Measurements from ENCODE around the gene FDX2. TPM values are rescaled to one million over a fixed set of nuclear protein-coding genes. Genes with fewer than 3 reads are reported as not detected.

FDX2 gene
- polyA plus RNA-seq, 6 donors from 2014 or later: 12.9 to 36.6 (median 15.5) TPM

DNA sequence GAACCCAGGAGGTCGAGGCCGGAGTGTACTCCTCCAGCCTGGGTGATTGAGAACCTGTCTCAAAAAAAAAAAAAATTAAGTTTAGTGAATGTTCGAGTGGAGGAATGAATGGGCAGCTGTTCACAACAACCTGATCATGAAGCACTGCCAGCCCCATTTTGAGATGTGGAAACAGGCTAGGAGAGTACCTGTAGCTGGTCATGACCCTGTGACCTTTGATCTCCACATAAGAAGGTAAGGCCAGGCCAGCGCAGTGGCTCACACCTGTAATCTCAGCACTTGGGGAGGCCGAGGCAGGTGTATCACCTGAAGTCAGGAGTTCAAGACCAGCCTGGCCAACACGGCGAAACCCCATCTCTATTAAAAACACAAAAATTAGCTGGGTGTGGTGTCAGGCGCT is 9.9 kb upstream of the FDX2 start:
- Mint-ChIP-seq H3K4me3 (no peak overlapping the region), H3K27me3 (no peaks in the 10 kb centered on the region), H3K9me3 (no peaks in the 10 kb centered on the region), H3K27ac (peak overlapping the region in 1 of 6 donors; percentile 86), H3K4me1 (peaks cover 5 to 21% (median 11%) of the 10 kb centered on the region in 3 donors), H3K36me3 (peaks cover 0 to 9% of the 10 kb centered on the region in 2 donors)
- no peak for ATAC-seq (ENCODE audit: low read depth in 2 of 2)
- DNase-seq: no peak

DNA sequence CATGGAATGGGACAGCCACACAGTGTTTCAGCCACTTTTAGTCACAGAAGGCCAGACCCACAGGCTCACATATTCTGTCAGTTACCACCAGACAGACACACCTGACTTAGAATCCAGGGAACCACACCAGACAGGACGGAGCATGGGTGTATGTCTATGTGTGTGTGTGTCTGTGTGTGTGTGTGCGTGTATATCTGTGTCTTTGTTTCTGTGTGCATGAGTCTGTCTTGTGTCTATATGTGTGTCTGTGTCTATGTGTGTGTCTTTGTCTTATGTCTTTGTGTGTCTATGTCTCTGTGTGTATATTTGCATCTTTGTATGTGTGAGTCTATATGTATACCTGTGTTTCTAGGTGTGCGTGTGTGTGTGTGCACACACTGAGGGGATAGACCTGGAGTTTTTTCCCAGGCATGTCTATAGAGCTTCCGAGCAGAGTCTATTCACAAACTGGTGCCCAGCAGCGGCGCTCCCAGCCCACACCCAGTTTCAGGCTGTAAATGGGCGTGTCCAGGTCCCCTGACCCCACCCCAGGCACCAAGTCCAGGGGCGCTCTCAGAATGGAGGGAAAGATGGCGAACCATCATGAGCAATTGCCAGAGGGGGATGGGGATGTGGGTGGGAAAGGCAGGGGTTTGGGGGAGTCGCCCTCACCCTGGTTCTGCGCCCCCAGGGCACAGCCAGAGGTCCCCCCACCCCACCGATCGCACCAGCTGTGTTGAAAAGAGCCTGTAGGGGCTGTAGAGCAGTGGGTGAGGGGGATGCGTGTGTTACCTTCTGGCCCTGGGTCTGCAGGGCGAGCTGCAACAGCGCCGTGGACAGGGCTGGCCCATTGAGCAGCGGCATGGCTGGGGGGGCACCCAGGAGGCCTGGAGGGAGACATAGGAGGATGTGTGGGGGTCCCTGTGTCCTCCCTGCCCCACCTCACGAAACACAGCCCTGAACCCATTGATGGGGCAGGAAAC is 6.3 kb upstream of the FDX2 start:
- no peak for DNase-seq
- no peak for ATAC-seq (ENCODE audit: low read depth in 2 of 2)
- Mint-ChIP-seq H3K4me3 (peak overlapping the region in 1 of 8 donors; percentile 9), H3K27ac (peak overlapping the region in 3 of 6 donors; percentile 17 to 89 (median 59)), H3K27me3 (no peaks in the 10 kb centered on the region), H3K4me1 (peaks cover 0 to 9% (median 9%) of the 10 kb centered on the region in 3 donors), H3K36me3 (peaks cover 4 to 17% of the 10 kb centered on the region in 2 donors), H3K9me3 (no peaks in the 10 kb centered on the region)

- peaks cover 4 to 17% of the 10 kb centered on the region in 2 donors for H3K36me3 Mint-ChIP-seq
- no peak overlapping the region for H3K27ac Mint-ChIP-seq
- no peak for ATAC-seq (ENCODE audit: low read depth in 2 of 2)
- no peak for DNase-seq
- no peaks in the 10 kb centered on the region for H3K9me3 Mint-ChIP-seq
- H3K4me1 Mint-ChIP-seq: peaks cover 5 to 13% (median 9%) of the 10 kb centered on the region in 3 donors
- H3K27me3 Mint-ChIP-seq: no peaks in the 10 kb centered on the region
- H3K4me3 Mint-ChIP-seq: peak overlapping the region in 1 of 8 donors; percentile 9
These were observed 5.6 kb upstream of the FDX2 start for GRCh38 chr19:10321417-10321797.

- no peak for DNase-seq
- ATAC-seq (ENCODE audit: low read depth in 2 of 2): no peak
- Mint-ChIP-seq H3K4me1 (peaks cover 11 to 19% (median 12%) of the 10 kb centered on the region in 3 donors), H3K9me3 (no peaks in the 10 kb centered on the region), H3K36me3 (peaks cover 4 to 17% of the 10 kb centered on the region in 2 donors), H3K4me3 (no peak overlapping the region), H3K27ac (no peak overlapping the region), H3K27me3 (no peaks in the 10 kb centered on the region)
These were observed 5.0 kb upstream of the FDX2 start for GRCh38 chr19:10320602-10321416.

DNA sequence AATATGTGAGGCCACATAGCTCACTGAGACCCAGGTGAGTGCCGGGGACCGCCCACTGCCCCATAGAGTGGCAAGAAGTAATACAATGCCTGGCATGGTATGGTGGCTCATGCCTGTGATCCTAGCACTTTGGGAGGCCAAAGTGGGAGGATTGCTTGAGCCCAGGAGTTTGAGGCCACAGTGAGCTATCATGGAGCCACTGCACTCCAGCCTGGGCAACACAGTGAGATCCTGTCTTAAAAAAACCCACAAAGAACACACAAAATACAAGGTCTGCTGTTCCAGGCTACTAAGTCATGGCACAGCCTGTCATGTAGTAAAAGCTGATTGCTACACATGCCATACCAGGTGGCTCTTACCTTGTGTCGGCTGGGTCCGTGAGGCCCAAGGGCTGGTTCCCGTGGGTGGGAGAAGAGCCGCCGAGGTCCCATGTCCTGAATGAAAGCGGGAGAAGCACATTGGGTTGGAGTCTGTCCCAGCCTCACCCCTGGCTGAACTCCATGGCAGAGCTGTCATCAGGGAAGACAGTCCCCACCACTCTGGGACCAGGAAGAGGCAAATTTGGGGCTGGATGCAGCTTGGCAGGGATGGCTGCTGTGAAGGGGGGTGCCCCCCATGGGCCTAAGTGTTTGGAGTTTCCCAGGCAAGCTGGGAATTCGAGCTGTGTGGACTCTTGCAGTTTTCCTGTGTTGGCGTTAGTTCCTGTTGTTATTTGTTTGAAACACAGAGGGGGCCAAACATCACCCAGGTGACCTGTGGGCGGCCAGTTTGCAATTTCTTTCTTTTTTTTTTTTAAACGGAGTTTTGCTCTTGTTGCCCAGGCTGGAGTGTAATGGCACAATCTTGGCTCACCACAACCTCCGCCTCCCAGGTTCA is 3.2 kb upstream of the FDX2 start:
- no peak for DNase-seq
- no peak for ATAC-seq (ENCODE audit: low read depth in 2 of 2)
- Mint-ChIP-seq H3K4me3 (no peak overlapping the region), H3K27ac (peak overlapping the region in 2 of 6 donors; percentile 34 to 39), H3K27me3 (no peaks in the 10 kb centered on the region), H3K4me1 (peaks cover 22 to 34% (median 24%) of the 10 kb centered on the region in 3 donors), H3K36me3 (peaks cover 4 to 17% of the 10 kb centered on the region in 2 donors), H3K9me3 (no peaks in the 10 kb centered on the region)

- Mint-ChIP-seq H3K4me3 (peak overlapping the region in 2 of 8 donors; percentile 12 to 47), H3K27ac (no peak overlapping the region), H3K36me3 (peaks cover 4 to 17% of the 10 kb centered on the region in 2 donors), H3K4me1 (peaks cover 22 to 27% (median 24%) of the 10 kb centered on the region in 3 donors), H3K9me3 (no peaks in the 10 kb centered on the region), H3K27me3 (no peaks in the 10 kb centered on the region)
- ATAC-seq (ENCODE audit: low read depth in 2 of 2) (no peak), DNase-seq (no peak)
These were observed 2.1 kb upstream of the FDX2 start for GRCh38 chr19:10317857-10318462.

GRCh38 chr19:10317045-10317856 is 1.4 kb upstream of the FDX2 start:
- Mint-ChIP-seq H3K4me1 (peaks cover 22 to 25% (median 24%) of the 10 kb centered on the region in 3 donors), H3K27me3 (no peaks in the 10 kb centered on the region), H3K27ac (peak overlapping the region in 2 of 6 donors; percentile 29 to 84), H3K4me3 (peak overlapping the region in 4 of 8 donors; percentile 6 to 93 (median 70)), H3K9me3 (no peaks in the 10 kb centered on the region), H3K36me3 (peaks cover 4 to 16% of the 10 kb centered on the region in 2 donors)
- ATAC-seq (ENCODE audit: low read depth in 2 of 2): no peak
- DNase-seq: no peak

DNA sequence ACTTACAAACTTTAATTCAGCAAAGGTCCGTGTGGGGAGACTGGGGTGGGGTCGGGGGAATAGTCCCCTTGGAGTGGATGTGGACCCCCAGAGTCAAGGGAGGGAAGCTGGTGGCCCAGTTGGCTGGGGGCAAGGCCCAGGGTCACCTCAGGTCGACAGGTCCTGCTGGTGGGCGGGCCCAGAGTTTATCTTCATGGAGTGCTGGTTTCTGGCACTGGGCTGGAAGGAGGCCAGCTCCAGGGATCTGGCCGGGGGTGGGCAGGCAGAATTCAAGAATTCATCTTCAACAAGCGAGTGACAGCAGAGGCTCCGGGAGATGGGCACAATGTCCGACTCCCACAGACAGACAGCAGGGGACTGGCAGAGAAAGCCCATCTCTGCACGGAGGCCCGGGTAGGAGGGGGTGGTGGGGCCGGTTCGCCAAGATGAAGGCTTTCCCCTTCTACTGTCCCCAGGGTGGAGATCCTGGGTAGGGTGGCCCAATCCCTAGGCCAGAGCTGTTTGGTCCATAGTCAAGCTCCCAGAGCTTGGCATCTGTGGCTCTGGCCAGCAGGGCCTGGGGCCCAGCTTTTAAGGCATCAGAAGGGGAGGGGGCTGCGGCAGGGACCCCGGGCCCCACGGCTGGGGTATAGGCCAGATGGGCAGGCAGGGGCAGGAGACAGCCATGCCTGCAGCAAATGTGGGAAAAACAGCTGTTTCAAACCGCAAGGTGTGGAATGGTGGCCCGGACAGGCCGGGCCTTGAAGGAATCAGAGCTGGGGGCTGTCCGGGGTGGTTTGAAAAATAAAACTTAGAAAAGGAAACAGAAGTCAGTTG is 622 bp upstream of the FDX2 start:
- DNase-seq: no peak
- Mint-ChIP-seq H3K4me3 (peak overlapping the region; percentile 42 to 97 (median 85)), H3K9me3 (no peaks in the 10 kb centered on the region), H3K27me3 (no peaks in the 10 kb centered on the region), H3K4me1 (peaks cover 19 to 25% (median 22%) of the 10 kb centered on the region in 3 donors), H3K27ac (peak overlapping the region; percentile 18 to 95 (median 86)), H3K36me3 (peaks cover 4 to 8% of the 10 kb centered on the region in 2 donors)
- ATAC-seq (ENCODE audit: low read depth in 2 of 2): no peak

DNA sequence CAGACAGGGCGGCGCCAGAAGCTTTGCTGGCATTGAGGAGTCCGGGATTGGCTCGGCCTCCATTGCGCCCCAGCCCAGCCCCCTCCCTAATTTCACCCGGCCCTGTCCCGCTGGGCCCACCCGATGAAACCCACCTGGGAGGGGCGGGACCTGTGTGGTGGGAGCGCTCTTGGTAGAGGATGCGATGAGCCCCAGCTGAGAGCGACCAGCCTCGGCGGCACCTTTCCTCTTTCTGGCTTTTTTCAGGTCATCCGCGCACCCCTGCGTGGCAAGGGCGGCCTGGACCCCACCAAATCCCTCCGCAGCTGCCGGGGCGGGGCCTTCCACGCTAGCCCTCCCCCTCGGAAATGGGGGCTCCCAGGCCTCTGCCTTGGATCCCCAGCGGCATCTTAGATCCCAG is 6.4 kb downstream of the FDX2 start, which contains the start of gene ZGLP1:
ZGLP1 (minus strand) TSS at position 393 of the 400 bp plus-strand sequence.
- Mint-ChIP-seq H3K27ac (no peak within 1 kb of the TSS), H3K27me3 (no peaks in the 10 kb centered on the region), H3K4me3 (no peak within 1 kb of the TSS), H3K9me3 (no peaks in the 10 kb centered on the region), H3K4me1 (peaks cover 8 to 12% (median 9%) of the 10 kb centered on the region in 3 donors), H3K36me3 (no peaks in the 10 kb centered on the region)
- no peak for ATAC-seq (ENCODE audit: low read depth in 2 of 2)
- DNase-seq: no peak

- no peaks in the 10 kb centered on the region for H3K9me3 Mint-ChIP-seq
- H3K27ac Mint-ChIP-seq: no peak overlapping the region
- peaks cover 7 to 10% (median 7%) of the 10 kb centered on the region in 3 donors for H3K4me1 Mint-ChIP-seq
- no peak for ATAC-seq (ENCODE audit: low read depth in 2 of 2)
- peaks cover 0 to 8% (median 0%) of the 10 kb centered on the region in 3 donors for H3K27me3 Mint-ChIP-seq
- no peak overlapping the region for H3K4me3 Mint-ChIP-seq
- no peaks in the 10 kb centered on the region for H3K36me3 Mint-ChIP-seq
- no peak for DNase-seq
These were observed 9.5 kb downstream of the FDX2 start for GRCh38 chr19:10306327-10306726.

GRCh38 chr19:10305139-10305806 is 10.5 kb downstream of the FDX2 start:
- DNase-seq: no peak
- Mint-ChIP-seq H3K9me3 (no peaks in the 10 kb centered on the region), H3K27me3 (peaks cover 0 to 8% (median 0%) of the 10 kb centered on the region in 3 donors), H3K27ac (no peak overlapping the region), H3K4me3 (peak overlapping the region in 1 of 8 donors; percentile 59), H3K4me1 (peaks cover 7 to 10% (median 7%) of the 10 kb centered on the region in 3 donors), H3K36me3 (no peaks in the 10 kb centered on the region)
- ATAC-seq (ENCODE audit: low read depth in 2 of 2): no peak
